ENCODE data around the gene SCG5.

The SCG5 gene

DNA sequence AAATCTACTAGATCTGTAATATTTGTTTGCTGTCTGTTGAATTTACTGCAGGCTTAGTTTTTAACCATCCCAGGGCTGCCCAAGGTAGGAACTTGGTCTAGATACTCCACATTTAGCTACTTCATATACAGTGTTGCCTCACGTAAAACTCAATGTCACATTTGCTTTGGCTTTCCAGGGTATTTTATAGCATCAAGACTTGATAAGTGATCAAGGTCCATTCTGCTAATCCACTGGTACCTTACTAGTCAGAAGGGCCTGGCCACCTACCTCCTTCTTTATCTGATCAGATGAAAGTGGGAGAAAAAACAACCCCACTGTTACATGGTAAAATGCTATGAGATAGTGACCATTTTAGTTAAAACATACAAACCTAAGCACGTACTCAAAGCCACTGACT lies 50.8 kb downstream of the SCG5 start:
- no peak for DNase-seq

DNA sequence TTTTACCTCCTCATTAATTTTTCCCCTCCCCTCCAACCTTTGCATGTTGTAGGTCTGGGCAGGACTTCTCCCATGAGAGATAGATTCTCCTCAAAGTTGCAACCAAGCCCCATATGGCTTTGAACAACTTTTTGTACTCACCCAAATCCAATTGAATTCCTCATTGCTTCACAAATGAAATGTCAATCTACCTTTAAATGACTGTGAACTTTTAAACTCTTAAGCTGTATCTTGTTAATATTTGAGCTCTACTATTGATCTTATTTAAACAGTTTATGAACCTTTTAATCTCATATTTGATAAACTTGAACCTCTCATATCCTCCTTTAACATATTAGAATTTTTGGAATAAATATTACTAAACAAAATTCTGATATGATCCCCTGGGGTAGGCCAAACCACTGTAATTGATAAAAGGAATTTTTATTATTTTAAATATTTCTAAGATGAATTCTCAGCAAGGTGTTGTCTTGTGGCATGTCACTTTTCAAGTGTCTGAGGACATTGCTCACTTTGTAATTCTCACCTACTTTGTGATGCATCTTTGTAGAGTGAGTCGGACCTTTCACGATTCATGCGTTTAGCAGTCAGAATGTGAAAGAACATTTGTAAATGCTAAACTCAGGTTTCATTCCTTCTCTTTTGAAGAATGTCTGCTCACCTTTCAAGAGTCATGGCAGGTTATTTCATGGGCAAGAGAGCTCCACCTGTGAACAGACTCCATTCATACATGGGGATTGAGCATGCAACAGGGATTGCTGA lies 52.9 kb downstream of the SCG5 start:
- DNase-seq: no peak

- no peak for DNase-seq
Observed at GRCh38 chr15:32698773-32699390, 57.4 kb downstream of the SCG5 start.

- no peak for DNase-seq
Observed at GRCh38 chr15:32700501-32701150, 59.1 kb downstream of the SCG5 start.

- no peak for DNase-seq
Observed at GRCh38 chr15:32701863-32702262, 60.4 kb downstream of the SCG5 start.

GRCh38 chr15:32704395-32704981 lies 63.0 kb downstream of the SCG5 start:
- DNase-seq: no peak

DNA sequence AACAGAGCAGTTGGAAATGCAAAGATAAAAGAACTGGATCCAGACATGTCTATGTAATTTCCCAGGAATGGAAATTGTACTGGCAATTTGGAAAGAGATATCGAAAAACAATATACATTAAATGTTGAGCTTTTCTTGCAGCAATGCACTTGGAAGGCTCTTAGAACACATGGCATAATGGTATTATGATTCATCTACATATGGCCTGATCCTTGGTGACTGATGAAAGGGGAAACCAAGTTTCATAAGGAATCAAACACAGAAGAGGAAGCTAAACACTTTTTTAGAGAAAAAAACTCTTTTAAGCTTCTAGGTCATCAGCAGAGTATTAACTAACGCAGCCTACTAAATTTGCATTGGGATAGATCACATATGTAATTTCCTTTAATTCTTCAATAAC lies 63.9 kb downstream of the SCG5 start:
- no peak for DNase-seq

- DNase-seq: no peak
Observed at GRCh38 chr15:32706704-32707103, 65.2 kb downstream of the SCG5 start.

- DNase-seq: no peak
Observed at GRCh38 chr15:32707436-32707835, 65.9 kb downstream of the SCG5 start.

GRCh38 chr15:32709295-32710033 lies 68.0 kb downstream of the SCG5 start:
- no peak for DNase-seq

DNA sequence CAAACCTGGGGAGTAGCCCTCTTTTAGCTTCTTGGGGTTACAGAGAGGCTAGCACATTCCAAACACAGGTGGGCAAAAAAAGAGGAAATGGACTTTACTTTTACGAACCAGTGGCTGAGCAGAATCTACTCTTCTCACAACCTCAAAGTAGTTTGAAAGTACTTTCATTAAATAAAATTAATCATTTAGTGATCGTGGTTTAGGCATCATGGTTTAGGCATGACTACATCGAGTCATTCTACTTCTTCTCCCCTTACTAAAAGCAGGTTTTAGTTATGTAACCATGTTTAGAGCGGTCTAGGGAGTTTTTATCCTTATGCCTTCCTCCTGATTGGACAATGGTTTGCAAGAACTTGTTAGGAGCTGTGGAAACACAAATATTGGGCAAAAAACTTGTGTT lies 73.8 kb downstream of the SCG5 start:
- peak; percentile 71 for DNase-seq

GRCh38 chr15:32716216-32716914 lies 74.9 kb downstream of the SCG5 start:
- no peak for DNase-seq

DNA sequence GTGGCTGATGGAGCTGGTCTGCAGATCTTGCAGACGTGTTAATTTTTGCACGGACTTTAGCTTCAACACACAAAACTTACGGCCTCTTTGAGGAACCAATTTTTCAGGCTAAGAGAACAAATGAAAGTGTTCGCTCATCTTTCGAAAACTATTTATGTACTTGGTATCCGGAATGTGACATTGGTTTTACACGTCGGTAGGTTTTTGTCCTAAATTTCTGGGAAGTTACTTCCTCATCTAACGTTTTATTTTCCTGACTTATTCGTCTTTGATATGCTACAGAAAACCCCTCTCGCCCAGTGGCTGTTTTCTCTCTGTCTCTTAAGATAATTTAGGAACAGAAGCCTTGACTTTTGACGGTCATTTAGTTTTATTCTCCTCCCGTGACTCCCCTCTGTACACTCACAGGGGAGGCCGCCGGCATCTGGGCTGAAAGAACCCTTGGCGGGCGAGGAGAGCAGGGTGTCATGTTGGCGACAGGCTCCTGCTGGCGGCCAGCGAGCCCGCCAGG lies 75.5 kb downstream of the SCG5 start:
- peak; percentile 42 for DNase-seq

DNA sequence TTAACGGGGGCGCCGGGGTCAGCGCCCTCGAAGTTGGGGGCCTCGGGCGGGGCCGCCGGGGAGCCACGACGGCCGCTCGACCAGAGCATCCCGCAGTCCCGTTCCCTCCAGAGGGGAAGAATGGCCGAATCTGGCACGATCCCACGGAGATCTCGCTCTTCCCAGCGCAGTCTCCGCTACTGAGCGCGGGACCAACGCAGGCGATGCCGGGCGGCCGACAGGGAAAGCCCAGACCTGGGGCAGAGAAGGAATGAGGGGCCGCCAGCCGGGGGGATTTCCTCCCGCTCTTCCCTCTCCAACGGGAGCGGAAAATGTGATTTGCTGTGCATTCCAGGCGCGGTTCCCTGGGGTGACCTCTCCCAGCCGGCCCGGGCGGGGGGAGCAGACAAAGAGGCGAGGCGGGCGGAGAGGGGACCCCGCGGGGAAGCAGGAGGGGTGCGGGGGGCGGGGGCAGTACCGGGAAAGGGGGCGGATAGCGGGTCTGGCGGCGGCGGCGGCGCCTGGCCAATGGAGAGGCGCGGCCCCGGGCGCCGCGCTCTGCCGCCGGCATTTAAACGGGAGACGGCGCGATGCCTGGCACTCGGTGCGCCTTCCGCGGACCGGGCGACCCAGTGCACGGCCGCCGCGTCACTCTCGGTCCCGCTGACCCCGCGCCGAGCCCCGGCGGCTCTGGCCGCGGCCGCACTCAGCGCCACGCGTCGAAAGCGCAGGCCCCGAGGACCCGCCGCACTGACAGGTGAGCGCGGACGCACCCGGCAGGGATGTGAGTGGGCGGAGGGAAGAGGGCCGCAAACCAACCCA lies 76.1 kb downstream of the SCG5 start, which contains the start of gene GREM1:
GREM1 (plus strand) TSS at position 579 of the 801 bp plus-strand sequence. CDS start 12,687 bp downstream, outside the sequence.
- DNase-seq: no peak

DNA sequence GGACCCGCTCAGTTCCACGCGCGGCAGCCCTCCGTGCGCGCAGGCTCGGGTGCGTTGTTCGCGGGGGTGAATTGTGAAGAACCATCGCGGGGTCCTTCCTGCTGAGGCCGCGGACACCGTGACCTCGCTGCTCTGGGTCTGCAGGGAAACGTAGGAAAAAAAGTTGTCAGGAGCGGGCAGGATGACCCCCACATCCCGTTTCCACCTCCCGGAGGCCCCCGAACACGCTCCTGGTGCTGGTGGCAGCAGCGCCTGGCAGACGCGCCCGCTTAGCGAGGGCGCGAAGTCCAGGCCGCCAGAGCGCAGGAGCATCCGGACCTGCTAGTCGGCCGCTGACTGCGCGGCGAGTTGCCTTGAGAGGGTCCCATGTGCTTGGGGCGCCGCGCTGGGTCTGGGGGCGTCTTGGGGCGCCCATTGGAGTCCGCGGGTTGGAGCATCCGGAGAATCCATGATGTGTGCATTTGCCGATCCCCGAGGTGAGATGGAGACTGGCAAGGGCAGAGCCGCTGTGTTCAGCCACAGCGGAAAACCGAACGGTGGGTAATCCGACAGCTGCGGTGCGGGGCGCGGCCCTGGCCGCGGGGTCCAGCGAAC lies 76.8 kb downstream of the SCG5 start:
- DNase-seq: no peak

DNA sequence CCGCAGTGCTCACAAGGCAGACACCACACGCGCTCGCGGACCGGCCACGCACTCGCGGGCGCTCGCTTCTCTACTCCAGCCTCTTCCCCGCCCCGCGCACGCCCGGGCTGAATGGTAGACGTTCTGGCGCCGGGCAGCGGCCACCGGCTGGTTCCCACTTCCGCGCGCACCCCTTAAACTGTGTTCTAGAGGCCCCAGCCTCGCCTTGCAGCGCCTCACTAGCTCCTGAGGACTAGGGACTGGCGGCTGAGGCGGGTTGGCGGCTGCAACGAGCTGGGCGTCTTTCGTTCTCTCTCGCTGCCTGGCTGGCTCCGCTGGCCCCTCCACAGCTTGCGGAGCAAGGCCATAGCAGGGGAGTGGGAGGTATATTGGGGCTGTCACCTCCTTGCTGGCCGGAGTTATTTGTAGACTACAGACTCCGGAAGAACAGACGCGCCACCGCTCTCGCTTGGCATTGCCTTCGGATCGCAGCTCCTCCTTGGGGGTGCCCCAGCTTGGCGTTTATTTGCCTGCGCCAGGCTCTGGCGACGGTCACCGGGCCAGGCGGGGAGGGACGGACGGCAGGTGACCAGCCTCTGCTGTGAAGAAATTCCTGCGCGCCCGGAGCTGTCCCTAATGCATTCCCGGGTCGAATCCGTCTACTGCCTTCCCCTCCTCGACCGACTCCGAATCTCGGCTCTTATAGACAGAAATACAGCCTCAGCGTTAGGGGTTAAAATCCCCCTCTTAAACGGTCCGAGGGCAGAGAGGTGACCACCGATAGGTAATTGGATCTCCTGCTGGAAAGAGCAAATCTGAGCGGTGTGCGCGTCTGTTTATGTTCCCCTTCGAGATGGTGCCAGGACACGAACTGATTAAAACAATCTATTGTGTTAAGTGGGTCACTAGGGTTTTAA lies 77.6 kb downstream of the SCG5 start:
- DNase-seq: no peak

DNA sequence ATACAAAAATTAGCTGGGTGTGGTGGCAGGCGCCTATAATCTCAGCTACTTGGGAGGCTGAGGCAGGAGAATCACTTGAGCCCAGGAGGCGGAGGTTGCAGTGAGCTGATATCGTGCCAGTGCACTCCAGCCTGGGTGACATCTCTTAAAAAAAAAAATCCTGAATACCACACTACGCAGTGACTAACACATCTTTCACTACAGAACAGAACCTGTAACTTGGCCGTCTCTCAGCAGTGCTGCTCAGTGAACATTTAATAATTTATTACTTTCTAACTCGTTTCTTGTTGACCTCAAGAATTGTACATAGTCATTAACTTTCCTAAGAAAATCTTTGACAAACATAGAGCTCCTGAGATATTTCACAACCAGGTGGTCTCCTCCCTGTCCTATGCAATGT lies 80.1 kb downstream of the SCG5 start:
- DNase-seq: no peak

DNA sequence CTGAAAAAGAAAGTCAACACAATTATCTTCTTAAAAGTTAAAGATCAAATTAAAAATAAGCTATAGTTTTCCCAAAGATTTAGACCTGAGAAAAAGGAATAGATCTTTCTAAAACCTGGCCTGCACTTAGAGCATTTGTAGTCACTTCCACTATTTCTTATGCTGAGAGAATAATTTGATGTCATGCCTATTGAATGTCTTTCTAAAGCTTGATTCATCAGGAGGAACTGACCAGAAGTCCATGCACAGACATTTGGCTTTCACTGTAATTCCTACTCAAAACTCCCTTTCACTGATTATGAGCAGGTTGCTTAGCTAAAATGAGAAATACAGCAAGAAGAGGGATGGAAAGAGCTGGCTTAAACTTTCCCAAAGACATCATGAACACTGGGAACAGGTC lies 80.6 kb downstream of the SCG5 start:
- no peak for DNase-seq

DNA sequence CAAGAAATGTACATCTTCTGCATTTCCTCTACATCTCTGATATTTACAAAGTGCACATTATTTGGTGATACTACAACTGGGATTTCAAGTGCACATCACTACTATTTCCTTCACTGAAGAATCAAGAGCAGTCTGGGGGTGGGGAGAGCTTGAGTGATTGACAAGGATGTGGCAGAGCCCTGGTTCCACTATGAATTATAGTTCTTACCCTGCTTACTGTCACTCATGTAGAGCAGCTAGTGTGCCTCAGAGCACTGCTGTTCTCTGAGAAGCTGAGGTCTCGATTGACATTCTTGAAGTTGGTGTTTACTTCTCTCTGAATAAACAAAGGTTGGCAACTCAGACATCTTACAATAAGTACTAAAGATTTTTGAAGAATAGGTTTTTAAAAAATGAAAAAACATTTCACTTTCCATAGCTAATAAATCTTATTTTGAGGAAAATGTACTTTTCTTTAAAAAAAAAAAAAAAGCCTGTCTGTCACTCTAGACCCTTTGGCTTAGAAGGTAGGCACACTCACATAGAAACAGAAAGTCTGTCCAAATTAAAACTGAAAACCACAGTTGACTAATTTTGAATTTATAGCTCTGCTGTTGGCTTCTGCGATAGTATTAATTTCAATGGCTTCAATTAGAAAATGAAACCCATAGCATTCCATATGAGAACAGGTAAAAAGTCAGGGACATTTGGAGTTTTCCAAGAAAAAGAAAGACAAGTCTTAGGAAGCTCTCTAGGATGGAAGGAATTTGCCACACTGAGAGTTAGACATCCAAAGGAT lies 81.8 kb downstream of the SCG5 start:
- no peak for DNase-seq

Measured in RPMI8226 (cell line).